H1 (cell line): ENCODE results near the gene ARHGEF38. TPM values are rescaled to one million over a fixed set of nuclear protein-coding genes. Genes with fewer than 3 reads are reported as not detected.

Experiments
- CTCF ChIA-PET: fragments of 300-600 bp; sonication (Branson Sonifier 250); formaldehyde crosslinking; loops from one replicate; lab custom pipeline; 2021; ENCODE audit not compliant: partially characterized antibody; lab: Charles Lee
- POLR2A ChIA-PET: fragments of 300-600 bp; sonication (Branson Sonifier 250); formaldehyde crosslinking; loops from one replicate; lab custom pipeline; 2021; ENCODE audit warnings: inconsistent platforms; ENCODE audit not compliant: partially characterized antibody; lab: Charles Lee
- DNase-seq, 2 experiments: peaks; one replicate each; pipeline versions ENCODE4 v3.0.0 to v3.0.0-alpha.2; 2010 to 2022; ENCODE audit warnings: low spot score in 2 of 2, low read depth in 1 of 2, mixed read lengths in 1 of 2
- FAIRE-seq: peaks from 2 replicates; lab custom pipeline; 2011; peaks lifted over from hg19 to GRCh38; lab: Jason Lieb, UNC
- H2AFZ ChIP-seq: 2 replicates; pipeline ENCODE4 v1.8.1; 2012; ENCODE audit warnings: low read length, inconsistent platforms
- H2AK5ac ChIP-seq: 2 replicates; pipeline ENCODE4 v1.6.1; 2013; ENCODE audit warnings: low read depth, low read length
- H2BK120ac ChIP-seq: replicated peaks from 2 replicates; pipeline ENCODE3; 2013; ENCODE audit warnings: low read depth, low read length, inconsistent platforms
- H2BK12ac ChIP-seq: 2 replicates; pipeline ENCODE4 v1.6.1; 2013; ENCODE audit warnings: low read depth, low read length
- H2BK15ac ChIP-seq: 2 replicates; pipeline ENCODE4 v1.6.1; 2013; ENCODE audit warnings: low read length
- H2BK20ac ChIP-seq: 2 replicates; pipeline ENCODE4 v1.6.1; 2013; ENCODE audit warnings: low read length
- H2BK5ac ChIP-seq: 2 replicates; pipeline ENCODE4 v1.6.1; 2013; ENCODE audit warnings: low read depth, low read length
- H3K14ac ChIP-seq: 2 replicates; pipeline ENCODE4 v1.6.1; 2013; ENCODE audit warnings: inconsistent platforms; ENCODE audit not compliant: insufficient read length
- H3K18ac ChIP-seq: 2 replicates; pipeline ENCODE4 v1.6.1; 2013; ENCODE audit warnings: low read length; ENCODE audit errors: extremely low read depth
- H3K23ac ChIP-seq: 2 replicates; pipeline ENCODE4 v1.6.1; 2013; ENCODE audit warnings: inconsistent platforms; ENCODE audit not compliant: insufficient read length
- H3K23me2 ChIP-seq: 2 replicates; pipeline ENCODE4 v1.6.1; 2013; ENCODE audit warnings: low read depth, low read length
- H3K27ac ChIP-seq: 2 replicates; pipeline ENCODE4 v1.6.1; 2011; ENCODE audit warnings: low read depth, low read length, inconsistent platforms
- H3K27me3 ChIP-seq, 4 experiments: replicated peaks in 1 of 4; 1 replicate in 1 of 4; 2 replicates in 3 of 4; pipeline versions ENCODE4 v1.6.1 to v1.8.1; 2011 to 2013; ENCODE audit warnings: low read length in 3 of 4, mild to moderate bottlenecking in 3 of 4, inconsistent platforms in 2 of 4, mixed read lengths in 2 of 4, moderate library complexity in 1 of 4; ENCODE audit not compliant: control insufficient read depth in 3 of 4, insufficient read depth in 3 of 4; ENCODE audit errors: extremely low read depth in 1 of 4
- H3K36me3 ChIP-seq, 4 experiments: 2 replicates each; pipeline versions ENCODE4 v1.6.1 to v1.8.1; 2011 to 2013; ENCODE audit warnings: mild to moderate bottlenecking in 4 of 4, low read length in 3 of 4, moderate library complexity in 2 of 4, control low read depth in 1 of 4, inconsistent platforms in 1 of 4; ENCODE audit not compliant: insufficient read depth in 4 of 4, control insufficient read depth in 2 of 4
- H3K4ac ChIP-seq: replicated peaks from 2 replicates; pipeline ENCODE3; 2013; ENCODE audit warnings: low read length, low read depth, mixed read lengths, inconsistent platforms; ENCODE audit not compliant: insufficient read length
- H3K4me1 ChIP-seq, 4 experiments: replicated peaks in 1 of 4; 1 replicate in 1 of 4; 2 replicates in 3 of 4; pipeline versions ENCODE4 v1.6.1 to v1.8.1; 2011 to 2013; ENCODE audit warnings: low read length in 3 of 4, inconsistent platforms in 2 of 4, mixed read lengths in 1 of 4; ENCODE audit not compliant: insufficient read depth in 4 of 4, control insufficient read depth in 3 of 4
- H3K4me2 ChIP-seq, 2 experiments: 2 replicates each; pipeline versions ENCODE4 v1.6.1 to v1.8.1; 2011 to 2013; ENCODE audit warnings: low read depth in 2 of 2, low read length in 2 of 2, control low read depth in 1 of 2, inconsistent platforms in 1 of 2, mild to moderate bottlenecking in 1 of 2; ENCODE audit not compliant: insufficient read depth in 1 of 2
- H3K4me3 ChIP-seq, 4 experiments: fragments of 200-600, 300-600 bp in 1 of 4; sonication (generic), shearing (Covaris generic), sonication (Bioruptor Twin) in 1 of 4; 2 replicates each; pipeline versions ENCODE4 v1.5.1 to v1.8.1; 2011 to 2016; ENCODE audit warnings: low read length in 4 of 4, low read depth in 3 of 4, control low read depth in 2 of 4, inconsistent platforms in 2 of 4, mild to moderate bottlenecking in 2 of 4, mixed read lengths in 1 of 4, moderate library complexity in 1 of 4; ENCODE audit not compliant: insufficient read depth in 2 of 4; ENCODE audit errors: extremely low read depth in 1 of 4
- H3K56ac ChIP-seq: replicated peaks from 2 replicates; pipeline ENCODE3; 2013; ENCODE audit warnings: low read depth, mild to moderate bottlenecking, mixed read lengths, low read length, inconsistent platforms; ENCODE audit not compliant: insufficient read length
- H3K79me1 ChIP-seq: 2 replicates; pipeline ENCODE4 v1.6.1; 2013; ENCODE audit warnings: low read depth, low read length, control low read depth
- H3K79me2 ChIP-seq, 2 experiments: 2 replicates each; pipeline versions ENCODE4 v1.6.1 to v1.8.1; 2012 to 2013; ENCODE audit warnings: low read length in 2 of 2, mild to moderate bottlenecking in 2 of 2, inconsistent platforms in 1 of 2; ENCODE audit not compliant: insufficient read depth in 2 of 2, control insufficient read depth in 1 of 2
- H3K9ac ChIP-seq, 4 experiments: replicated peaks in 1 of 4; 1 replicate in 1 of 4; 2 replicates in 3 of 4; pipeline versions ENCODE4 v1.6.1 to v1.8.1; 2011 to 2013; ENCODE audit warnings: low read depth in 3 of 4, low read length in 3 of 4, control low read depth in 2 of 4, mild to moderate bottlenecking in 2 of 4, moderate library complexity in 2 of 4, inconsistent platforms in 1 of 4; ENCODE audit errors: extremely low read depth in 1 of 4
- H3K9me3 ChIP-seq, 2 experiments: 2 replicates each; pipeline versions ENCODE4 v1.6.1 to v1.8.1; 2012 to 2013; ENCODE audit warnings: mild to moderate bottlenecking in 2 of 2, moderate library complexity in 2 of 2, control low read depth in 1 of 2, inconsistent platforms in 1 of 2, low read depth in 1 of 2, low read length in 1 of 2, mixed read lengths in 1 of 2; ENCODE audit not compliant: insufficient read depth in 2 of 2
- H4K20me1 ChIP-seq, 2 experiments: replicated peaks in 1 of 2; 2 replicates each; pipeline versions ENCODE3 to v1.8.1; 2011 to 2013; ENCODE audit warnings: inconsistent platforms in 2 of 2, low read length in 2 of 2, mild to moderate bottlenecking in 1 of 2; ENCODE audit not compliant: insufficient read depth in 2 of 2, control insufficient read depth in 1 of 2
- H4K5ac ChIP-seq: 2 replicates; pipeline ENCODE4 v1.6.1; 2013; ENCODE audit warnings: low read length, low read depth, mixed read lengths, inconsistent platforms; ENCODE audit not compliant: insufficient read length
- H4K8ac ChIP-seq: 2 replicates; pipeline ENCODE4 v1.8.0; 2013; ENCODE audit warnings: mild to moderate bottlenecking, moderate library complexity, low read length, inconsistent platforms; ENCODE audit not compliant: insufficient read depth; ENCODE audit errors: extremely low read depth
- H4K91ac ChIP-seq: replicated peaks from 2 replicates; pipeline ENCODE3; 2013; ENCODE audit warnings: low read length, mixed read lengths, inconsistent platforms; ENCODE audit not compliant: insufficient read length
- BACH1 ChIP-seq: IDR thresholded peaks from 2 replicates; pipeline ENCODE4 v1.6.1; 2012; ENCODE audit warnings: low read length, improper control_type of control experiment
- E2F6 ChIP-seq: IDR thresholded peaks from 2 replicates; pipeline ENCODE4 v1.6.1; 2012; ENCODE audit warnings: inconsistent platforms
- KDM1A ChIP-seq: fragments of 200-600, 300-600 bp; sonication (generic); IDR thresholded peaks from 2 replicates; pipeline ENCODE4 v1.7.1; 2016; ENCODE audit warnings: mild to moderate bottlenecking, low read length, borderline replicate concordance
- whole genome bisulfite sequencing, 2 experiments: shearing (Covaris generic) in 1 of 2; methylation state at CpG; one replicate each; pipeline versions ENCODE4 v1.1.6 to v1.1.7; 2013 to 2015; ENCODE audit warnings: low lambda C conversion rate in 2 of 2, mixed read lengths in 2 of 2, inconsistent platforms in 1 of 2, low coverage in 1 of 2, missing lambda C conversion rate in 1 of 2; ENCODE audit not compliant: insufficient replicate concordance in 2 of 2, insufficient coverage in 1 of 2, insufficient read length in 1 of 2; ENCODE audit errors: extremely low coverage in 1 of 2, missing lambda C conversion rate in 1 of 2; 5-methylcytosine and 5-hydroxymethylcytosine counted together
- polyA plus RNA-seq, 7 experiments: library from polyadenylated mRNA; depleted of rRNA in 3 of 7; stranded (reverse) in 5 of 7; unstranded in 2 of 7; fragments of >200 nt in 5 of 7; fragments of 200-250 nt in 2 of 7; gene quantifications; 1 replicate in 5 of 7; 2 replicates in 1 of 7; 4 replicates in 1 of 7; pipeline versions ENCODE4 v1.2.1 to v1.2.3, GENCODE V29; 2011 to 2013; ENCODE audit warnings: missing spikeins in 2 of 7, mixed read lengths in 2 of 7
- total RNA-seq: library from RNA; stranded (reverse); fragmentation: NEBNext Ultra II Directional; extraction: Animal tissue kit (Norgen Biotek cat#: 25700); gene quantifications from 2 replicates; pipeline ENCODE4 v1.2.1, GENCODE V29; 2021

Gene ARHGEF38
- total and polyA plus RNA-seq, 2 of the 8 experiments (the other 6 are each of a cell fraction or from before 2014, with no cell fraction given): not detected

- no peak for FAIRE-seq
- Histone ChIP-seq H2BK12ac (no peak overlapping the region), H3K4me3 (no peak overlapping the region), H2BK5ac (no peak overlapping the region), H2BK15ac (no peak overlapping the region), H2BK120ac (no peak overlapping the region), H3K23ac (no peak overlapping the region), H3K27ac (no peak overlapping the region), H3K4me1 (no peaks in the 10 kb centered on the region), H3K4me2 (no peak overlapping the region), H2AK5ac (no peak overlapping the region), H3K36me3 (no peaks in the 10 kb centered on the region), H4K91ac (no peak overlapping the region), H3K23me2 (no peaks in the 10 kb centered on the region), H3K56ac (no peak overlapping the region), H3K9me3 (no peaks in the 10 kb centered on the region), H3K27me3 (no peaks in the 10 kb centered on the region), H2AFZ (no peak overlapping the region), H3K79me1 (no peaks in the 10 kb centered on the region), H4K20me1 (no peaks in the 10 kb centered on the region), H3K14ac (no peak overlapping the region), H3K4ac (no peak overlapping the region), H3K9ac (no peak overlapping the region), H4K8ac (no peak overlapping the region), H3K79me2 (no peaks in the 10 kb centered on the region), H3K18ac (no peak overlapping the region), H4K5ac (no peak overlapping the region), H2BK20ac (no peak overlapping the region)
- ChIA-PET POLR2A (no interaction called here), CTCF (interaction anchor here (1.0 to 1.4 kb wide), 3 partner anchors 27 to 163 kb away, joined by 3 read pairs; no protein-coding TSS in a partner anchor)
- TF ChIP-seq BACH1: no peak
- no peak for TF ChIP-seq KDM1A
- TF ChIP-seq E2F6: no peak
- WGBS, 2 experiments: 90% methylated on average over 6 of the region's 6 CpGs; no CpG with 5 or more reads in 1 of the 2 experiments
- no peak for DNase-seq
These were observed 106.8 kb downstream of the ARHGEF38 start for GRCh38 chr4:105659190-105659589.
